HG03378 (cell line): Measurements from ENCODE around the gene CTNNA2.
"Not testable (repeated sequence)": the region's sequence is repeated elsewhere in the genome, so short reads cannot be mapped to it uniquely, and the experiment has no call there.

Experiments
- ATAC-seq: cut with Tn5 transposase; IDR thresholded peaks from one replicate; pipeline ENCODE4 v1.9.1; 2021; ENCODE audit warnings: mild to moderate bottlenecking, moderate library complexity; ENCODE audit not compliant: unreplicated experiment

Gene CTNNA2

GRCh38 chr2:80014637-80015036, 501.8 kb downstream of the CTNNA2 start:
- no peak for ATAC-seq

- no peak for ATAC-seq
Measured at GRCh38 chr2:80016171-80016570, 503.3 kb downstream of the CTNNA2 start.

DNA sequence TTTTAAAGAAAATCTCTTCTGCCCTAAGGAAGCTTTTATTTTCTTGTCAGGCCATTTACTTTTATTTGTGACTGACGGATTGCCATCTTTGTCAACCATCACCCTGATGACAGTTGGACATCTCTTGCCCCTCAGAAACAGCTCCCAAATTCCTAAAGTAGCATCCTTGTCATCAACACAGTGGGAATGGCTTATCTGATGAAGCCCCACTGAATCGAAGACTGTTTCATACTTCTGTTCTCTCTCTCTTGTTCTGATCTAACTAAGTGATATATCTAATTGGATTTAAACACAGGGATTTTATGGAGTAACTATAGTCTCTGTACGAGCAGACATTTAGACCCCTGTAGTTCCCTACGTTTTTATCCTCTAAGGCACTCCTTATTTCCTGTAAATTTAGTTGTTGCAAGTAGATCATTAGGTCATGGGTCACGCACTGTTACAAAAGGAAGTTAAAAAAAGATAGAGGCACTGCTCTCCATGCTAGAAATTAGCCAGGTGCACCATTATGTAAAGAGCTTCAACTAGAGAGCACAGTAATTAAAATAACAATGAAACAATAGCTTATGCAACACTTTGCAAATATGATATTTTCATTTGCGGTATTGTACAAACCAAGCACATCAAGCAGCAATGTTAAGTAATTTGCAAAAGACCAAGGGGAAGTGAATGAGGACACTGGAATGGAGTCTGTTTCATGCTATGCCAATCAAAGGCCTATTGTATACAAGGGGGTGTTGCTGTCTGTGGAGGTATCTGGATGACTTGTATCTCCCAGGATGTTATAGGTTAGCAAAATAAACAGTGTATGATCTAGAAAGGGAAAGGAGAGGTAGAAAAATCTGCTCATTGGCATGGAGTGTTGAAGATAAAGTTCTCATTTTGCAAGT, 507.0 kb downstream of the CTNNA2 start:
- ATAC-seq: no peak

DNA sequence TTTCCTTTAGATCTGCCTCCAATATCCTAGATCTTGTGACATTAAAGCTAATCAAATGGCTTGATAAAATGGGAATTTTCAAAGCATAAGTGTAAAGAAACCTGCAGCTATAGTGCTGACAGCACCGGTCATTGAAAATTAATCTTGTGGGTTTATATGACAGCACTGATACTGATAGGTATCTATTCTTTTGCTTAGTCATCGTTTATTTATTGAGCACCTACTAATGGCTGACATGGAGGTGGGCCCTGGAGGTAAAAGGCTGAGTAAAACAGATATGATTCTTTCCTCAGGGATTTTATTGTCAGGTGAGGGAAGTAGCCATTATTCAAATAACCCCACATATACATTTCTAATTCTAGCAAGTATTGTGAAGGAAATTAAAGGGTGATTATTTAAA, 509.2 kb downstream of the CTNNA2 start:
- no peak for ATAC-seq

- no peak for ATAC-seq
Measured at GRCh38 chr2:80026040-80026729, 513.3 kb downstream of the CTNNA2 start.

GRCh38 chr2:80028051-80028450, 515.2 kb downstream of the CTNNA2 start:
- ATAC-seq: no peak

- no peak for ATAC-seq
Measured at GRCh38 chr2:80028584-80028983, 515.7 kb downstream of the CTNNA2 start.

- ATAC-seq: no peak
Measured at GRCh38 chr2:80030135-80030534, 517.3 kb downstream of the CTNNA2 start.

GRCh38 chr2:80032684-80033083, 519.8 kb downstream of the CTNNA2 start:
- ATAC-seq: not testable (repeated sequence)

GRCh38 chr2:80035749-80036285, 523.0 kb downstream of the CTNNA2 start:
- ATAC-seq: no peak

DNA sequence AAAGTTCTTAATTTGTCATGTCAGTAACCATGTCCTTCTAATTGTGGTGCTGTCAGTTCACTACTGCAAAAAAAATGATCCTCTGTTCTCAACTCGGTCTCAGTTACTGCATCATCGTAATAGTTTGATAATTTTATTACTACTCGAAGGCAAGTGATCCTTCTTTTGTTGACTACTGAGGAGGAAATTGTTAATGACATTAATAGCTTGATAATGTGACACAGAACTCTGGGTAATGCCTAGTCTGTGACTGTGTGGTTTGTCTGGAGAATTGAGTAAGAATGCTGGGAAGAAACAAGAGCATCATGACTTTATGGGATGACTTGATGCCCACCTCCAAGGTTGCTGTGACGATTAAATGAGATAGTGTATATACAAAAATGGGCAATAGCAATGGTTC, 524.5 kb downstream of the CTNNA2 start:
- ATAC-seq: no peak

DNA sequence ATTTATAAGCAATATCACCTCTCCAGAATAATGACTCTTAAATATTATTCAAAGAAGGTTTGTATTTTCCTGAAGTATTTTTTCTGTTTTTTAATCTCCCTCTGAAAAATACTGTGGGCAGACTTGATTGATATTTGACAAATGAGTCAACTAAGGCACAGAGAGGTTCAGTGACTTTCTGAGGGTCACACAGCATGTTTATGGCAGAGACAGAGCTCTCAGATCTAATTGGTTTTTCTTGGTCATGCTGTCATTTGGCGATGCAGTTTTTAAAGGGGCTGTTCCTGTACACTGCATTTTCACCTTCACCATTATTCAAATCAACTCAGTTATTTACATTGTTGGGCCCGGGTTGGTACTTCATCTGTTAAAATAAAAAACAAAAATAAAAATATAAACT, 527.4 kb downstream of the CTNNA2 start:
- ATAC-seq: no peak

DNA sequence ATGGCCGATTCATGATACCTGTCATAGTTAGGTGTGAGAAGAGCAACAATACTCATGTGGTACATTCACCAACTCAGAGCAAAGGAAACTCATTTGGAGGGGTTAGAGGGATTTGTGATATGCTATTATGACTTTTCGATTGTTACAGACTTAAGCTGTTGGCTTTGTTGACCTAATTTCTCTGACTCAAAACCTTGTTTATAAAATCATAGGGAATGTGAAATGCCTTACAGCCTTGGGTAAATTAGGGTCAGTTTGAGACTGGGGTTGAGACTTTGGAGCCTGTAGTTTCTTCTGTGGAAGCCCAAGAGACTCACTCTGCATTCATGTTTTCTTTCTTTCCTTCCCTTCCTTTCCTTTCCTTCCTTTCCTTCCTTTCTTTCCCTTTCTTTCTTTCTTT, 529.8 kb downstream of the CTNNA2 start:
- no peak for ATAC-seq

DNA sequence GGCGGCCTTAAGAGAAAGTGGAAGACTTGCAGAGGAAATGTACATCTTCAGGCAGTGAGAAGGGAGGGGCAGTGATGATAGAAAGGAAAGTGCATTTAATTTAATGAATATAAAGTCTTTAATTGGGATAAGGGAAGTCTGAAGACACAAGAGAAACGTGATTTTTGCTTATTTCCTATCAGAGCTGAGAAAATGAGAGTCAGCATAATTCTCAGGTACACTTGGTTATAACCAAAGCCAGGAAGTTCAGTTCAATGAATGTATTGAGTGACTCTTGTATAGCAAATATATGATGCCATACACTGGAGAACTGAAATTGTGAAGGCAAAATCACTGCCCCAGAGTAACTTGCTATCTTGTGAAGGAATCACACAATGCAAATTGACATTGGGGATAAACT, 535.4 kb downstream of the CTNNA2 start:
- ATAC-seq: no peak

GRCh38 chr2:80050246-80050645, 537.4 kb downstream of the CTNNA2 start:
- no peak for ATAC-seq

DNA sequence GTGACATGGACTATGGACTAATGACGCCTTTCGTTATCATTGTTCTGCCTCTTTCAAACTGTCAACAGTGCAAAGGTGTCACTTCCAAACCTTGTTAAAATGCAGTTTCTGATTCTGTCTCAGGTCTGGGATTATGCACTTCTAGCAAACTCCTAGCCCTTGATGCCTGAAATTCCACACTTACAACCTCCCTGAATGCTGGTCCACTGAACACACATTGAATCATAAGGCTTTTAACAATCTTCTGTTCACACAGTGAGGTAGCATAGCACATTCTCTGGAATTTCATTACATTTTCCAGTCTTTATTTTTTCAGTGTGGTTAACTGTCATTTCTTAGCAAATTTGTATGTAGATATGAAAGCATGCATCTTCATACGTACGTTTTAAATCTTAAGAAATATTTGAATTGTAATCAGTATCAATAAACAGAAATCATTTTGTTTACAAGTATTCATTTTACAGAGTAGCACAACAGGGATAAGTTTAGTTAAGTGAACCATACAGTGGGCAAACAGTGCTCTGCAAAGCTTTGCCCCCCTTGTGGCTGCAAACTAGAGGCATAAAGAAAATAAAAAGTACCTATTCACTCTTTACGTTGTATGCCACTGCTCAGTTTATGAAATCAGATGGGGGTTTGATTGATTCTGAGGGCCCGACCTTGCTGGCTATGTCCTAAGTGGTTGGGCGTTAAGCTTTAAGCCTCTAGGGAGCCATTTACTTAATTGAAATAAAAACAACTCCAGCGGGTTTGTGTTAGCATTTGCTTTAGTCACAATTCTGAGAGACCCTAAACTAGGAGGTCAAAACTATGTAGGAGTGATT, 540.9 kb downstream of the CTNNA2 start:
- ATAC-seq: no peak

GRCh38 chr2:80054346-80054675, 541.5 kb downstream of the CTNNA2 start:
- ATAC-seq: no peak

- ATAC-seq: no peak
Measured at GRCh38 chr2:80057956-80058355, 545.1 kb downstream of the CTNNA2 start.

DNA sequence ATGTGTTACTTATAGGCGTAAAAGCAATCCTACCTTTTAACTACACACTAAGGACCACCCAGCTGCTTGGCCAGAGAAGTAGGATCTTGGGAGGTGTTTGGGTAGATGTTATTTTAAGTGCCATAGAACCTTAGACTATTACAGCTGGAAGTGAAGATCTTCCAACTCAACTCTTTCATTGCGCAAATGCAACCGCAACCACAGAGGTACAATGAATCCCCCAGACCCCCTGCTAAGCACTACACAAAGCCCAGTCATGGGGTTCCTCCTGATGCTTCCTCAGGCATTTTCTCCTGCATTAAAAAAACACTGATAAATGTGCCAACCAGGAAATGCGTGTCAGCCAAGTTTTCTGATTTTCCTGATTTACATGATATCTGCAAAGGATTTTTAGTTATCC, 545.7 kb downstream of the CTNNA2 start:
- no peak for ATAC-seq

DNA sequence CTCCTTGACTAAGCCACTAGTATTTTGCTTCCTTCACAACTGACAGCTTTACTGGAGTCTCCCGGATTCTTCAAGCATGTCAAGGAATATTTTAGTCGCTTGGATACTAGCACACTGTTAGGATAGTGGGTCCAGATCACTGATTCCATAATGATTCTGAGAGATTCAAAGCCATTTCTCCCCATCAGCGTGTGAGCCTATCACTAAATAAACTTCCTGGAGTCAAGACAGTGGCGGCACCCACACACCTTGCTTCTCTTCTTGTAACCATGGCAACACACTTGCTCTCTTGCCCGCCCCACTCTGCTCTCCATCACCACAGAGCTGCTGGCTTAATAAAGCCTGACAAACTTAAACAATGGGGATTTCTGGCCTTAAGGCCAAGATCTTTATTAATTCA, 546.6 kb downstream of the CTNNA2 start:
- ATAC-seq: no peak

- no peak for ATAC-seq
Measured at GRCh38 chr2:80061881-80062280, 549.0 kb downstream of the CTNNA2 start.
